DND-41 (cell line): ENCODE data around the gene PEX16.

Experiments
- EZH2 ChIP-seq: IDR thresholded peaks from 3 replicates; pipeline ENCODE4 v1.6.1; 2012; ENCODE audit warnings: borderline replicate concordance, low read depth, mild to moderate bottlenecking, moderate library complexity, low read length, inconsistent platforms; ENCODE audit not compliant: severe bottlenecking
- TF ChIP-seq, protein P1 (sequence below): IDR thresholded peaks from 2 replicates; pipeline ENCODE4 v1.5.1; 2012; ENCODE audit warnings: borderline replicate concordance, low read length, moderate library complexity, mild to moderate bottlenecking; ENCODE audit not compliant: poor library complexity, severe bottlenecking; ENCODE audit errors: extremely low read depth

DNA sequence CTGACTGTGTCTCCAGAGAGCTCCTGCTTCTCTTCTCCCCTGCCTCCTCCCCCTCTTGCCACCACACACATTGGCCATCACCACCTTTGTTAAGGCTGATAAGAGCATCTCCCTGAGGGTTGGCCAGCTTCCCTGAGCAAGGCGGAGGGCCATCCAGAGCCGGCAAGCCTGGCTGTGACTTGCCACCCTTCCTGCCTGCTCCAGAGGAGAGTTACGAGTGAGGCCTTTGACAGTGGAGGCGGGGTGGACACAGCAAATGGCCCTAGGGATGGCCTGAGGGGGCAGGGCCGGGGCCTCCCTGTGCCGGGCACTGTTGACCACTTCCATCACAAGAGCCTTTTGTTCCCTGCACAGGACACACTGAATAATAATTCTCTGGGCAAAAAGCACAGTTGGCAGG lies 16.1 kb downstream of the PEX16 start:
- TF ChIP-seq EZH2, result no peak
- TF ChIP-seq, protein P1, sequence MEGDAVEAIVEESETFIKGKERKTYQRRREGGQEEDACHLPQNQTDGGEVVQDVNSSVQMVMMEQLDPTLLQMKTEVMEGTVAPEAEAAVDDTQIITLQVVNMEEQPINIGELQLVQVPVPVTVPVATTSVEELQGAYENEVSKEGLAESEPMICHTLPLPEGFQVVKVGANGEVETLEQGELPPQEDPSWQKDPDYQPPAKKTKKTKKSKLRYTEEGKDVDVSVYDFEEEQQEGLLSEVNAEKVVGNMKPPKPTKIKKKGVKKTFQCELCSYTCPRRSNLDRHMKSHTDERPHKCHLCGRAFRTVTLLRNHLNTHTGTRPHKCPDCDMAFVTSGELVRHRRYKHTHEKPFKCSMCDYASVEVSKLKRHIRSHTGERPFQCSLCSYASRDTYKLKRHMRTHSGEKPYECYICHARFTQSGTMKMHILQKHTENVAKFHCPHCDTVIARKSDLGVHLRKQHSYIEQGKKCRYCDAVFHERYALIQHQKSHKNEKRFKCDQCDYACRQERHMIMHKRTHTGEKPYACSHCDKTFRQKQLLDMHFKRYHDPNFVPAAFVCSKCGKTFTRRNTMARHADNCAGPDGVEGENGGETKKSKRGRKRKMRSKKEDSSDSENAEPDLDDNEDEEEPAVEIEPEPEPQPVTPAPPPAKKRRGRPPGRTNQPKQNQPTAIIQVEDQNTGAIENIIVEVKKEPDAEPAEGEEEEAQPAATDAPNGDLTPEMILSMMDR, result no peak
